Endodermal cell (in vitro differentiated cells): Measurements from ENCODE around the gene RSU1. TPM values are rescaled to one million over a fixed set of nuclear protein-coding genes. Genes with fewer than 3 reads are reported as not detected.

ENCODE experiments used
- DNase-seq: peaks from one replicate; pipeline ENCODE4 v3.0.0-alpha.2; 2017
- H3K27ac ChIP-seq: 2 replicates; pipeline ENCODE4 v1.5.1; 2013; ENCODE audit warnings: mild to moderate bottlenecking, low read depth, low read length, moderate library complexity
- H3K27me3 ChIP-seq: 2 replicates; pipeline ENCODE4 v1.6.1; 2013; ENCODE audit warnings: mild to moderate bottlenecking, low read length, moderate library complexity; ENCODE audit not compliant: insufficient read depth, control insufficient read depth, poor library complexity, severe bottlenecking
- H3K36me3 ChIP-seq: 2 replicates; pipeline ENCODE4 v1.7.0; 2013; ENCODE audit warnings: mild to moderate bottlenecking, low read length, moderate library complexity; ENCODE audit not compliant: control insufficient read depth, insufficient read depth
- H3K4me1 ChIP-seq: one replicate; pipeline ENCODE4 v1.7.0; 2013; ENCODE audit warnings: low read length; ENCODE audit not compliant: control insufficient read depth, insufficient read depth
- H3K4me3 ChIP-seq: 2 replicates; pipeline ENCODE4 v1.5.1; 2013; ENCODE audit warnings: mild to moderate bottlenecking, low read length, moderate library complexity
- H3K9ac ChIP-seq: 2 replicates; pipeline ENCODE4 v1.6.1; 2013; ENCODE audit warnings: mild to moderate bottlenecking, low read length, moderate library complexity; ENCODE audit not compliant: poor library complexity, severe bottlenecking; ENCODE audit errors: extremely low read depth
- H3K9me3 ChIP-seq: 2 replicates; pipeline ENCODE4 v1.6.1; 2013; ENCODE audit warnings: mild to moderate bottlenecking, low read length, moderate library complexity; ENCODE audit not compliant: control insufficient read depth
- H3K27ac Mint-ChIP-seq: 2 replicates; pipeline ENCODE4 v1.8.0; 2020; ENCODE audit warnings: mixed read lengths
- H3K27me3 Mint-ChIP-seq: 2 replicates; pipeline ENCODE4 v1.8.0; 2021; ENCODE audit warnings: mild to moderate bottlenecking, mixed read lengths; ENCODE audit not compliant: insufficient read depth
- H3K36me3 Mint-ChIP-seq: 2 replicates; pipeline ENCODE4 v1.8.0; 2020; ENCODE audit warnings: low read depth, mixed read lengths
- H3K4me1 Mint-ChIP-seq: 2 replicates; pipeline ENCODE4 v1.8.0; 2020; ENCODE audit warnings: mixed read lengths
- H3K4me3 Mint-ChIP-seq: 2 replicates; pipeline ENCODE4 v1.8.0; 2020; ENCODE audit warnings: mild to moderate bottlenecking, moderate library complexity, mixed read lengths
- H3K9me3 Mint-ChIP-seq: 2 replicates; pipeline ENCODE4 v1.8.0; 2020; ENCODE audit warnings: mild to moderate bottlenecking, mixed read lengths
- WGBS, 2 experiments: methylation state at CpG; one replicate each; pipeline versions ENCODE4 v1.1.5 to v1.1.7; 2013; ENCODE audit warnings: missing lambda C conversion rate in 2 of 2, mixed read lengths in 1 of 2; ENCODE audit not compliant: insufficient coverage in 1 of 2, insufficient read length in 1 of 2; 5-methylcytosine and 5-hydroxymethylcytosine counted together
- total RNA-seq, 2 donors: library from RNA; stranded (reverse); fragmentation: NEBNext Ultra II Directional in 1 of 2; extraction: Animal tissue kit (Norgen Biotek cat#: 25700) in 1 of 2; gene quantifications; 2 replicates in 1 of 2; 3 replicates in 1 of 2; pipeline ENCODE4 v1.2.1, GENCODE V29; 2021
- TF ChIP-seq, protein P1 (sequence below): fragments of 200-600 bp; sonication (generic); conservative IDR thresholded peaks from 2 replicates; pipeline ENCODE4 v1.5.0; 2021; ENCODE audit warnings: antibody characterized with exemption, mild to moderate bottlenecking

Gene RSU1
- total RNA-seq, 2 donors from 2014 or later, result 39.5 to 46.4 TPM

DNA sequence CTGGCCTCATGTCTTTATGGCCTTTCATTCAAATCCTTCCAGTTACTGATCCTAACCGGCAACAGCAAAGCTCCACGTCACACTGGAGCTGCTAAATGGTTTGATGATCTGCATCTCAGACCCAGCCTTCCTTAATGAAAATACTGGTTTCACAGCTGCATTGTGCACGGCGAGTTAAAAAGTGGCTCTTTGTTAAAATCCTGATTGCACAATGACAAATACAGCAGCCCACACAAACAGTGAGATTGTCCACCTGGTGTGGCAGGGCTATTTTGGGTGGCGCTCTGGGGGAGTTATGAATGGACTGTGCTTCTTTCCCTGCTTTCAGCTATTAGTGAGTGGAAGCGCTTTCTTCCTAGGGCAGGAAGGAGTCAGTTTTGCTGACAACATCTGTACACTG lies 232.1 kb downstream of the RSU1 start:
- Histone ChIP-seq H3K9me3 (no peaks in the 10 kb centered on the region), H3K27ac (no peak overlapping the region), H3K27me3 (no peaks in the 10 kb centered on the region), H3K36me3 (no peaks in the 10 kb centered on the region), H3K4me3 (no peak overlapping the region), H3K4me1 (no peaks in the 10 kb centered on the region), H3K9ac (no peak overlapping the region)
- Mint-ChIP-seq H3K4me1 (no peaks in the 10 kb centered on the region), H3K9me3 (no peaks in the 10 kb centered on the region), H3K27ac (no peak overlapping the region), H3K36me3 (no peaks in the 10 kb centered on the region), H3K27me3 (no peaks in the 10 kb centered on the region), H3K4me3 (no peak overlapping the region)
- TF ChIP-seq, protein P1, sequence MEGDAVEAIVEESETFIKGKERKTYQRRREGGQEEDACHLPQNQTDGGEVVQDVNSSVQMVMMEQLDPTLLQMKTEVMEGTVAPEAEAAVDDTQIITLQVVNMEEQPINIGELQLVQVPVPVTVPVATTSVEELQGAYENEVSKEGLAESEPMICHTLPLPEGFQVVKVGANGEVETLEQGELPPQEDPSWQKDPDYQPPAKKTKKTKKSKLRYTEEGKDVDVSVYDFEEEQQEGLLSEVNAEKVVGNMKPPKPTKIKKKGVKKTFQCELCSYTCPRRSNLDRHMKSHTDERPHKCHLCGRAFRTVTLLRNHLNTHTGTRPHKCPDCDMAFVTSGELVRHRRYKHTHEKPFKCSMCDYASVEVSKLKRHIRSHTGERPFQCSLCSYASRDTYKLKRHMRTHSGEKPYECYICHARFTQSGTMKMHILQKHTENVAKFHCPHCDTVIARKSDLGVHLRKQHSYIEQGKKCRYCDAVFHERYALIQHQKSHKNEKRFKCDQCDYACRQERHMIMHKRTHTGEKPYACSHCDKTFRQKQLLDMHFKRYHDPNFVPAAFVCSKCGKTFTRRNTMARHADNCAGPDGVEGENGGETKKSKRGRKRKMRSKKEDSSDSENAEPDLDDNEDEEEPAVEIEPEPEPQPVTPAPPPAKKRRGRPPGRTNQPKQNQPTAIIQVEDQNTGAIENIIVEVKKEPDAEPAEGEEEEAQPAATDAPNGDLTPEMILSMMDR, result no peak
- no peak for DNase-seq
- WGBS, 2 experiments, result 86 to 93% methylated on average over 4 to 6 of the region's 6 CpGs

DNA sequence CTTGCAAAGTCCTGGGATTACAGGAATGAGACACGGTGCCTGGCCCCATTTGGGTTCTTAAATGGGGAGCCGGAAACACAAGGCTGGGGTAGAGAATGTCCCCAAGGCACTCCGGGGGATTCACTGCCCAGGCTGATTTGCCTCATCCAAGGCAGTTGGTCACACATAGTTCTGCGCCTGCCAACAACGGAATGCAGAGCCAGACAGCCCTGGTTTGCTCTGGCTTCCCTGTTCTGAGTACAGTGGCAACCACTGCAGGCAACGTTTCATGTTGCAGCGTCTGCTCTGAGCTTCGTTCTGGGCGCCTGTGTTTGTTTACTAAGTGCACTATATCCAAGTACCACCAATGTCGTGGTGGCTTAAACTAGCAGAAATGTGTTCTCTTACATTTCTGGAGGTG lies 233.8 kb downstream of the RSU1 start:
- Histone ChIP-seq H3K36me3 (no peaks in the 10 kb centered on the region), H3K9me3 (no peaks in the 10 kb centered on the region), H3K27ac (no peak overlapping the region), H3K9ac (no peak overlapping the region), H3K4me1 (no peaks in the 10 kb centered on the region), H3K27me3 (no peaks in the 10 kb centered on the region), H3K4me3 (no peak overlapping the region)
- 89 to 93% methylated on average over 6 to 10 of the region's 10 CpGs for WGBS, 2 experiments
- TF ChIP-seq, protein P1, result no peak
- Mint-ChIP-seq H3K27me3 (peaks cover 2% of the 10 kb centered on the region), H3K4me3 (no peak overlapping the region), H3K4me1 (no peaks in the 10 kb centered on the region), H3K36me3 (no peaks in the 10 kb centered on the region), H3K9me3 (no peaks in the 10 kb centered on the region), H3K27ac (no peak overlapping the region)
- DNase-seq, result no peak

- H3K27ac ChIP-seq, result no peak overlapping the region
- H3K9ac ChIP-seq, result no peak overlapping the region
- 93 to 100% methylated on average over 2 to 3 of the region's 3 CpGs for WGBS, 2 experiments
- H3K27ac Mint-ChIP-seq, result no peak overlapping the region
- TF ChIP-seq, protein P1, result no peak
- H3K4me1 ChIP-seq, result no peaks in the 10 kb centered on the region
- H3K27me3 ChIP-seq, result no peaks in the 10 kb centered on the region
- no peaks in the 10 kb centered on the region for H3K36me3 ChIP-seq
- no peaks in the 10 kb centered on the region for H3K36me3 Mint-ChIP-seq
- H3K4me1 Mint-ChIP-seq, result no peaks in the 10 kb centered on the region
- H3K4me3 ChIP-seq, result no peak overlapping the region
- no peaks in the 10 kb centered on the region for H3K9me3 ChIP-seq
- no peak for DNase-seq
- H3K9me3 Mint-ChIP-seq, result no peaks in the 10 kb centered on the region
- peaks cover 7% of the 10 kb centered on the region for H3K27me3 Mint-ChIP-seq
- H3K4me3 Mint-ChIP-seq, result no peak overlapping the region
These were observed 236.0 kb downstream of the RSU1 start for GRCh38 chr10:16581202-16581601.
